Activated CD8-positive, alpha-beta memory T cell treated with anti-CD3 and anti-CD28 coated beads for 24 hours (primary cell): ENCODE data around the gene GPC6.

Experiments used
- DNase-seq: peaks from one replicate; pipeline ENCODE4 v3.0.0-alpha.2; 2020

GPC6 gene

GRCh38 chr13:94080527-94080926, 853.9 kb downstream of the GPC6 start:
- no peak for DNase-seq

- DNase-seq, result no peak
Measured at GRCh38 chr13:94087100-94087499, 860.5 kb downstream of the GPC6 start.

- no peak for DNase-seq
Measured at GRCh38 chr13:94088742-94089141, 862.1 kb downstream of the GPC6 start.

- DNase-seq, result no peak
Measured at GRCh38 chr13:94090773-94091480, 864.3 kb downstream of the GPC6 start.

GRCh38 chr13:94093652-94094315, 867.2 kb downstream of the GPC6 start:
- no peak for DNase-seq

GRCh38 chr13:94109715-94110374, 883.2 kb downstream of the GPC6 start:
- DNase-seq, result no peak

GRCh38 chr13:94112227-94112626, 885.6 kb downstream of the GPC6 start:
- DNase-seq, result no peak

GRCh38 chr13:94112731-94113130, 886.1 kb downstream of the GPC6 start:
- no peak for DNase-seq

- no peak for DNase-seq
Measured at GRCh38 chr13:94113245-94113644, 886.6 kb downstream of the GPC6 start.

- DNase-seq, result no peak
Measured at GRCh38 chr13:94114166-94114565, 887.6 kb downstream of the GPC6 start.

GRCh38 chr13:94115054-94115453, 888.4 kb downstream of the GPC6 start:
- no peak for DNase-seq

- no peak for DNase-seq
Measured at GRCh38 chr13:94119360-94119936, 892.8 kb downstream of the GPC6 start.

- no peak for DNase-seq
Measured at GRCh38 chr13:94120878-94121277, 894.3 kb downstream of the GPC6 start.

GRCh38 chr13:94121686-94122085, 895.1 kb downstream of the GPC6 start:
- no peak for DNase-seq

GRCh38 chr13:94122300-94122915, 895.8 kb downstream of the GPC6 start:
- no peak for DNase-seq

- no peak for DNase-seq
Measured at GRCh38 chr13:94123557-94123956, 897.0 kb downstream of the GPC6 start.

GRCh38 chr13:94128430-94128829, 901.8 kb downstream of the GPC6 start:
- no peak for DNase-seq

GRCh38 chr13:94129490-94129894, 902.9 kb downstream of the GPC6 start:
- DNase-seq, result no peak

GRCh38 chr13:94138831-94139230, 912.2 kb downstream of the GPC6 start:
- DNase-seq, result no peak

GRCh38 chr13:94139393-94139995, 912.9 kb downstream of the GPC6 start:
- DNase-seq, result no peak

GRCh38 chr13:94140027-94140426, 913.4 kb downstream of the GPC6 start:
- no peak for DNase-seq

- DNase-seq, result no peak
Measured at GRCh38 chr13:94140511-94140910, 913.9 kb downstream of the GPC6 start.
